ENCODE results near the gene CPNE5. TPM values are rescaled to one million over a fixed set of nuclear protein-coding genes. Genes with fewer than 3 reads are reported as not detected.

Gene CPNE5
- total and polyA plus RNA-seq, 2 of the 4 experiments (the other 2 are of a cell fraction) = 0.07 TPM; not detected in 1

GRCh38 chr6:36719126-36719525 lies 120.1 kb downstream of the CPNE5 start:
- H4K8ac ChIP-seq (ENCODE audit: low read depth in 2 of 2, low read length in 2 of 2) = no peak overlapping the region
- H3K4me1 ChIP-seq (ENCODE audit: control insufficient read depth, insufficient read depth, low read length) = no peaks in the 10 kb centered on the region
- peak overlapping the region; percentile 33 for H2AFZ ChIP-seq (replicated peaks; ENCODE audit: low read length, poor library complexity)
- H3K14ac ChIP-seq (replicated peaks; ENCODE audit: low read depth, low read length) = no peak overlapping the region
- H2BK120ac ChIP-seq (ENCODE audit: low read depth, low read length) = no peak overlapping the region
- no peak overlapping the region for H3K56ac ChIP-seq (ENCODE audit: extremely low read depth, insufficient read depth, low read length)
- dilution Hi-C loops (cut with HindIII; ENCODE audit: low sequenced_read_pairs, unreplicated experiment) (no loop called here), in situ Hi-C loops (cut with MboI; ENCODE audit: low sequenced_read_pairs) (no loop called here), intact Hi-C loops (cut with micrococcal nuclease) (no loop called here)
- ATAC-seq (ENCODE audit: low read depth) (no peak), DNase-seq (no peak)
- H4K5ac ChIP-seq (ENCODE audit: low read depth, low read length) = no peak overlapping the region
- no peaks in the 10 kb centered on the region for H4K20me1 ChIP-seq (ENCODE audit: insufficient read depth, low read length)
- CTCF ChIA-PET = interaction anchor here (1.0 kb wide), 1 partner anchor 133 kb away, joined by 3 read pairs; no protein-coding TSS in a partner anchor
- no peaks in the 10 kb centered on the region for H3K36me3 ChIP-seq (ENCODE audit: control insufficient read depth, insufficient read depth, low read length)
- no peak overlapping the region for H2AK9ac ChIP-seq (replicated peaks; ENCODE audit: low read depth, low read length, poor library complexity)
- H3K9me1 ChIP-seq (ENCODE audit: insufficient read depth, low read length) = no peaks in the 10 kb centered on the region
- H4K91ac ChIP-seq (ENCODE audit: insufficient read depth, low read depth, low read length) = no peak overlapping the region
- no peak overlapping the region for H2BK15ac ChIP-seq (ENCODE audit: low read depth, low read length)
- no peak overlapping the region for H3K27ac ChIP-seq (ENCODE audit: insufficient read depth, low read length)
- no TSS peak for BruUV-seq (replicated peaks)
- POLR2A ChIA-PET (ENCODE audit: unreplicated experiment) = no interaction called here
- no peak overlapping the region for H3K9ac ChIP-seq (ENCODE audit: low read depth, low read length)
- H3K4me3 ChIP-seq (ENCODE audit: insufficient read depth, low read depth, low read length) = no peak overlapping the region
- no peak overlapping the region for H3K4me2 ChIP-seq (ENCODE audit: low read depth, low read length)
- TF ChIP-seq USF2 (IDR thresholded peaks at IDR 0.05; ENCODE audit: low read depth, low read length) (no peak), MAFK (IDR thresholded peaks at IDR 0.05; ENCODE audit: low read depth, low read length) (no peak), RAD21 (IDR thresholded peaks at IDR 0.05; ENCODE audit: low read length) (no peak), SMC3 (IDR thresholded peaks at IDR 0.05; ENCODE audit: low read depth, low read length) (no peak), MXI1 (IDR thresholded peaks at IDR 0.05; ENCODE audit: borderline replicate concordance, low read depth, low read length) (no peak), CHD1 (IDR thresholded peaks at IDR 0.05; ENCODE audit: low read depth, low read length) (no peak), NFE2L2 (IDR thresholded peaks at IDR 0.05; ENCODE audit: low read depth, low read length) (no peak), POLR2A (IDR thresholded peaks at IDR 0.05; ENCODE audit: low read depth, low read length) (no peak), CEBPB (IDR thresholded peaks at IDR 0.05; ENCODE audit: low read depth, low read length) (no peak), BHLHE40 (IDR thresholded peaks at IDR 0.05; ENCODE audit: low read depth, low read length) (no peak), CTCF (conservative IDR thresholded peaks at IDR 0.05; ENCODE audit: low read depth, low read length) (no peak), FOS (IDR thresholded peaks at IDR 0.05; ENCODE audit: low read depth, low read length) (no peak), RFX5 (IDR thresholded peaks at IDR 0.05; ENCODE audit: low read depth, low read length) (no peak)
- peaks cover 42% of the 10 kb centered on the region for H3K27me3 ChIP-seq (ENCODE audit: control insufficient read depth, insufficient read depth, low read length)
- no peaks in the 10 kb centered on the region for H3K9me3 ChIP-seq (ENCODE audit: control insufficient read depth, insufficient read depth, low read length)
- no peak overlapping the region for H3K18ac ChIP-seq (ENCODE audit: low read depth, low read length)
- no peak overlapping the region for H2AK5ac ChIP-seq (ENCODE audit: low read depth, low read length)
- no peak overlapping the region for H3K4ac ChIP-seq (ENCODE audit: low read depth, low read length)
- no peak overlapping the region for H2BK5ac ChIP-seq (ENCODE audit: low read depth, low read length, poor library complexity, severe bottlenecking)
- no peak overlapping the region for H3K23ac ChIP-seq (ENCODE audit: low read depth, low read length)
- 100% methylated on average over 1 of the region's 7 CpGs; no CpG with 5 or more reads in 1 of the 2 experiments for WGBS, 2 experiments (ENCODE audit: extremely low coverage in 2 of 2, insufficient read length in 1 of 2)
- H2BK20ac ChIP-seq (ENCODE audit: low read depth, low read length) = no peak overlapping the region
- H3K79me1 ChIP-seq (ENCODE audit: low read depth in 1 of 2, low read length in 2 of 2) = no peaks in the 10 kb centered on the region
